Mucosa of descending colon (tissue), 3 donors: ENCODE measurements around the gene SCRN1. TPM values are rescaled to one million over a fixed set of nuclear protein-coding genes. Genes with fewer than 3 reads are reported as not detected.

Experiments
- ATAC-seq: fragments of 200-7000 bp; cut with Tn5 transposase; one replicate; pipeline ENCODE4 v1.9.1; 2020; ENCODE audit warnings: mild to moderate bottlenecking, moderate library complexity
- DNase-seq, 3 donors: peaks; one replicate each; pipeline ENCODE4 v3.0.0-alpha.2; 2020
- H3K36me3 ChIP-seq: fragments of 200-600 bp; one replicate; pipeline ENCODE4 v1.8.0; 2021; ENCODE audit warnings: low read depth, mild to moderate bottlenecking
- H3K4me1 ChIP-seq: fragments of 200-600 bp; one replicate; pipeline ENCODE4 v1.8.0; 2021; ENCODE audit warnings: low read depth, mild to moderate bottlenecking
- H3K4me3 ChIP-seq: fragments of 200-600 bp; one replicate; pipeline ENCODE4 v1.8.0; 2021; ENCODE audit warnings: mild to moderate bottlenecking
- H3K9me3 ChIP-seq: fragments of 200-600 bp; one replicate; pipeline ENCODE4 v1.8.0; 2021; ENCODE audit warnings: mild to moderate bottlenecking
- CTCF ChIP-seq: fragments of 200-600 bp; IDR thresholded peaks from one replicate; pipeline ENCODE4 v1.8.0; 2022; ENCODE audit warnings: antibody characterized with exemption, mild to moderate bottlenecking
- intact Hi-C, 2 donors: fragments of 100-400 bp; cut with DNase I in 1 of 2; cut with micrococcal nuclease in 1 of 2; formaldehyde crosslinking; loops; one replicate each; pipeline versions ENCODE4 v1.11.0 to v1.11.1; 2022; cut with DNase I, micrococcal nuclease
- total RNA-seq, 3 donors: library from RNA; stranded (reverse); fragmentation: NEBNext Ultra II Directional in 2 of 3; extraction: Animal tissue kit (Norgen Biotek cat#: 25700) in 2 of 3; gene quantifications; one replicate each; pipeline versions ENCODE4 v1.2.1 to v1.2.4, GENCODE V29; 2021 to 2023
- donor health status: DM: no; HTN: no; CAD: no; lungs with moderate emphysema.
- donor health status: DM: no; HTN: no; CAD: no.
- donor health status: DM: no; HTN: yes; CAD: no.

The SCRN1 gene
- total RNA-seq, 3 donors from 2014 or later: 6.4 to 60.2 (median 11.2) TPM

GRCh38 chr7:29977886-29978651 lies 11.5 kb downstream of the SCRN1 start:
- Histone ChIP-seq H3K4me3 (no peak overlapping the region), H3K4me1 (no peaks in the 10 kb centered on the region), H3K9me3 (no peaks in the 10 kb centered on the region), H3K36me3 (no peaks in the 10 kb centered on the region)
- intact Hi-C loops: no loop called here
- DNase-seq: no peak
- no peak for ATAC-seq
- TF ChIP-seq CTCF: no peak

GRCh38 chr7:29976673-29977415 lies 12.8 kb downstream of the SCRN1 start:
- ATAC-seq (no peak), DNase-seq (no peak)
- Histone ChIP-seq H3K4me3 (no peak overlapping the region), H3K36me3 (no peaks in the 10 kb centered on the region), H3K4me1 (no peaks in the 10 kb centered on the region), H3K9me3 (no peaks in the 10 kb centered on the region)
- no peak for TF ChIP-seq CTCF
- intact Hi-C loops: no loop called here

- no peaks in the 10 kb centered on the region for H3K36me3 ChIP-seq
- no peak overlapping the region for H3K4me3 ChIP-seq
- intact Hi-C loops: no loop called here
- DNase-seq: no peak
- TF ChIP-seq CTCF: no peak
- no peak for ATAC-seq
- H3K4me1 ChIP-seq: no peaks in the 10 kb centered on the region
- H3K9me3 ChIP-seq: no peaks in the 10 kb centered on the region
Measured at GRCh38 chr7:29976266-29976665, 13.3 kb downstream of the SCRN1 start.

- no peaks in the 10 kb centered on the region for H3K36me3 ChIP-seq
- H3K9me3 ChIP-seq: no peaks in the 10 kb centered on the region
- ATAC-seq (no peak), DNase-seq (no peak)
- TF ChIP-seq CTCF: no peak
- no peaks in the 10 kb centered on the region for H3K4me1 ChIP-seq
- H3K4me3 ChIP-seq: no peak overlapping the region
- intact Hi-C loops: no loop called here
Measured at GRCh38 chr7:29975561-29975960, 14.0 kb downstream of the SCRN1 start.

GRCh38 chr7:29974286-29974685 lies 15.3 kb downstream of the SCRN1 start:
- no peaks in the 10 kb centered on the region for H3K36me3 ChIP-seq
- TF ChIP-seq CTCF: no peak
- ATAC-seq (no peak), DNase-seq (no peak)
- H3K9me3 ChIP-seq: no peaks in the 10 kb centered on the region
- intact Hi-C loops: no loop called here
- H3K4me1 ChIP-seq: no peaks in the 10 kb centered on the region
- no peak overlapping the region for H3K4me3 ChIP-seq
